ENCODE results near the gene YES1.

The YES1 gene

DNA sequence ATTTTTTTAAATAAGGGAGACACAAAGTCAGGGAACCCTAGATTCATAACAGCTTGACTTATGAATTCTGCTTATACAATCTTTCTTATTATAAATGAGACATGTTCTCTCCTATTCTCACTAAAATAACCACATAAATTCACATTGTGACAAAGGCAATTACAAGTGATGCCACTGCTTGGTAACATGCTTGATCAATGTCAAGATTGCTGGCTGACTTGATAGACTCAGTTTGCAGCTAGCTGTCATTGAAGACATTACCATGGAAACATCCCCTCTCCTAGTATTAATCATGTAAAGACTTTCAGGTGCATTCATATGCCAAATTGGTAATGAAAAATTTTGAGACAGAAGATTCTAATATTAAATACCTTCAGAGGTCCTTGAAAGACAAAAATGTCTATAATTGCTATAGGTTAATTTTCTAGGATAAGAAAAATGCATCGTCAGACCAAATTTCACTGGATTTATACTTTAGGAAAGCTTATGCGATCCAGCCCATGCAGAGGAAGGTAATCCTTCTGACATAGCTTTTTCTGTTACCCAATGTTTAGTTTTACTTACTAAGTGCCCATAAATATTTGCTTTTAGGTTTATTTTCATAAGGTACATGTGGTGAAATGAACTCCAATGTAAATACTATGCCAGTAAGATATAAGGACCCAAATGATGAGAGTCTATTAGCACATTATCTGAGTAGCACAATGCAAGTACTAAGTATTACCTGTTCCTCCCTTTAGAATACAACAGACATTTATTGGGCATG lies 67.0 kb downstream of the YES1 start:
- TF ChIP-seq EZH2phosphoT487 (IDR thresholded peaks at IDR 0.05; ENCODE audit: low read length) = no peak
- no peak for TF ChIP-seq EZH2 (optimal IDR thresholded peaks at IDR 0.05; ENCODE audit: low read depth, low read length)
- TF ChIP-seq, protein P1, sequence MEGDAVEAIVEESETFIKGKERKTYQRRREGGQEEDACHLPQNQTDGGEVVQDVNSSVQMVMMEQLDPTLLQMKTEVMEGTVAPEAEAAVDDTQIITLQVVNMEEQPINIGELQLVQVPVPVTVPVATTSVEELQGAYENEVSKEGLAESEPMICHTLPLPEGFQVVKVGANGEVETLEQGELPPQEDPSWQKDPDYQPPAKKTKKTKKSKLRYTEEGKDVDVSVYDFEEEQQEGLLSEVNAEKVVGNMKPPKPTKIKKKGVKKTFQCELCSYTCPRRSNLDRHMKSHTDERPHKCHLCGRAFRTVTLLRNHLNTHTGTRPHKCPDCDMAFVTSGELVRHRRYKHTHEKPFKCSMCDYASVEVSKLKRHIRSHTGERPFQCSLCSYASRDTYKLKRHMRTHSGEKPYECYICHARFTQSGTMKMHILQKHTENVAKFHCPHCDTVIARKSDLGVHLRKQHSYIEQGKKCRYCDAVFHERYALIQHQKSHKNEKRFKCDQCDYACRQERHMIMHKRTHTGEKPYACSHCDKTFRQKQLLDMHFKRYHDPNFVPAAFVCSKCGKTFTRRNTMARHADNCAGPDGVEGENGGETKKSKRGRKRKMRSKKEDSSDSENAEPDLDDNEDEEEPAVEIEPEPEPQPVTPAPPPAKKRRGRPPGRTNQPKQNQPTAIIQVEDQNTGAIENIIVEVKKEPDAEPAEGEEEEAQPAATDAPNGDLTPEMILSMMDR (IDR thresholded peaks at IDR 0.05; ENCODE audit: low read length) = no peak
- Histone ChIP-seq H3K9ac (ENCODE audit: low read length) (no peak overlapping the region), H3K4me2 (ENCODE audit: low read depth, low read length) (no peak overlapping the region), H3K9me2 (replicated peaks; ENCODE audit: insufficient read depth, low read length) (no peaks in the 10 kb centered on the region), H3K4me3 (ENCODE audit: low read length) (no peak overlapping the region), H3K4me1 (ENCODE audit: low read length) (no peaks in the 10 kb centered on the region), H4K20me1 (ENCODE audit: insufficient read depth, low read length) (no peaks in the 10 kb centered on the region), H3K36me3 (replicated peaks; ENCODE audit: insufficient read depth, low read length) (no peaks in the 10 kb centered on the region), H3K27me3 (replicated peaks; ENCODE audit: insufficient read depth, low read length) (no peaks in the 10 kb centered on the region), H3K9me3 (replicated peaks; ENCODE audit: insufficient read depth, low read length) (no peaks in the 10 kb centered on the region), H2AFZ (ENCODE audit: low read length) (no peak overlapping the region), H3K79me2 (ENCODE audit: low read length) (no peaks in the 10 kb centered on the region), H3K27ac (ENCODE audit: low read length) (no peak overlapping the region), H3F3A (ENCODE audit: insufficient read depth, low read length) (no peaks in the 10 kb centered on the region)
- no peak for DNase-seq

DNA sequence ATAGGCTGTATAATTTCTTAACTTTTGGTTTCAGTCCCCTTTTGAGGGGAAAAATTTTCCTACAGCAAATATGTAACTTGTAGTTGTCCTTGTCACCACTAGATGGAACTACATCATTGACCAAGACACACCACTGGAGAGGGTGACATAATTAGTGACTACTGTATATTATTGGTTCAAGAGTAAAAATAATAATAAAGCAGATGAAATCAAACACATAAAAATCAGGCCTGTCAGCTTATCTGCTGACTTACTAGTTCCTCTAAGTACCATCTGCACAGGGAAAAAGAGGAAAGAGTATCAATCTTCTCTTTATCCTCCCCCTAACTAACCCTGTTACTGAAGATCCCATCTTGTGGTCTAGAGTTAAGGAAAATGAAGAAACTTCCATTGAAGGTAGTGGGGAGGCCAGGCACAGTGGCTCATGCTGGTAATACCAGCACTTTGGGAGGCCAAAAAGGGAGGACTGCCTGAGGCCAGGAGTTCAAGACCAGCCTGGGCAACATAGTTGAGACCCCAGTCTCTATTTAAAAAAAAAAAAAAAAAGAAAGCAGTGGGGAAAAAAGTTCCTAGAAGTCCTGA lies 70.0 kb downstream of the YES1 start:
- H2AFZ ChIP-seq (ENCODE audit: low read length) = no peak overlapping the region
- H3K27me3 ChIP-seq (replicated peaks; ENCODE audit: insufficient read depth, low read length) = no peaks in the 10 kb centered on the region
- H3K36me3 ChIP-seq (replicated peaks; ENCODE audit: insufficient read depth, low read length) = no peaks in the 10 kb centered on the region
- no peaks in the 10 kb centered on the region for H3K9me2 ChIP-seq (replicated peaks; ENCODE audit: insufficient read depth, low read length)
- H3K27ac ChIP-seq (ENCODE audit: low read length) = no peak overlapping the region
- H3K9ac ChIP-seq (ENCODE audit: low read length) = no peak overlapping the region
- no peaks in the 10 kb centered on the region for H3F3A ChIP-seq (ENCODE audit: insufficient read depth, low read length)
- no peaks in the 10 kb centered on the region for H3K79me2 ChIP-seq (ENCODE audit: low read length)
- no peak overlapping the region for H3K4me2 ChIP-seq (ENCODE audit: low read depth, low read length)
- H3K4me1 ChIP-seq (ENCODE audit: low read length) = no peaks in the 10 kb centered on the region
- DNase-seq = peak; percentile 67
- H3K4me3 ChIP-seq (ENCODE audit: low read length) = no peak overlapping the region
- no peaks in the 10 kb centered on the region for H4K20me1 ChIP-seq (ENCODE audit: insufficient read depth, low read length)
- no peak for TF ChIP-seq EZH2 (optimal IDR thresholded peaks at IDR 0.05; ENCODE audit: low read depth, low read length)
- TF ChIP-seq, protein P1 (IDR thresholded peaks at IDR 0.05; ENCODE audit: low read length) = peak; percentile 75
- H3K9me3 ChIP-seq (replicated peaks; ENCODE audit: insufficient read depth, low read length) = no peaks in the 10 kb centered on the region

DNA sequence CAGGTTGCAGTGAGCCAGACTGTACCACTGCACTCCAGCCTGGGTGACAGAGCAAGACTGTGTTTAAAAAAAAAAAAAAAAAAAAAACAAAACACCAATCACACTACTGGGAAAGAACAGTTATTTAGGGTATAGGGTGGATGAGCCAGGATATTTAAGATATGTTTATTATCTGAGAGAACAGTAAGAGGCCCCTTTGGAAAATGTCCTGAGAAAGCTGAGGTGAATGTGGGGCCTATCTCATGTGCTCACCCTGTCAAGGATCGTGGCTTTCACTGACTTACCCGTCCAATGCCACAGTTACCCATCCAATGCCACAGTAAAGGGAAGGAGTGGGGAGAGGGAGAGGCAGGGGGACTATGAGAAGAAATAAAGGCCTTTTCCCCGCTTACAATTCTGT lies 79.7 kb downstream of the YES1 start:
- Histone ChIP-seq H3K9me3 (replicated peaks; ENCODE audit: insufficient read depth, low read length) (no peaks in the 10 kb centered on the region), H3K4me2 (ENCODE audit: low read depth, low read length) (no peak overlapping the region), H4K20me1 (ENCODE audit: insufficient read depth, low read length) (no peaks in the 10 kb centered on the region), H3F3A (ENCODE audit: insufficient read depth, low read length) (no peaks in the 10 kb centered on the region), H3K36me3 (replicated peaks; ENCODE audit: insufficient read depth, low read length) (no peaks in the 10 kb centered on the region), H3K4me1 (ENCODE audit: low read length) (no peaks in the 10 kb centered on the region), H3K9me2 (replicated peaks; ENCODE audit: insufficient read depth, low read length) (no peaks in the 10 kb centered on the region), H3K9ac (ENCODE audit: low read length) (no peak overlapping the region), H3K79me2 (ENCODE audit: low read length) (no peaks in the 10 kb centered on the region), H3K4me3 (ENCODE audit: low read length) (no peak overlapping the region), H2AFZ (ENCODE audit: low read length) (no peak overlapping the region), H3K27ac (ENCODE audit: low read length) (no peak overlapping the region), H3K27me3 (replicated peaks; ENCODE audit: insufficient read depth, low read length) (no peaks in the 10 kb centered on the region)
- no peak for DNase-seq
- TF ChIP-seq EZH2phosphoT487 (IDR thresholded peaks at IDR 0.05; ENCODE audit: low read length) (no peak), EZH2 (optimal IDR thresholded peaks at IDR 0.05; ENCODE audit: low read depth, low read length) (no peak)
- TF ChIP-seq, protein P1 (IDR thresholded peaks at IDR 0.05; ENCODE audit: low read length) = no peak

Data from MM.1S (cell line).